ENCODE results near the gene PRPF4.

PRPF4 gene

GRCh38 chr9:113250807-113251206 is 24.7 kb upstream of the PRPF4 start:
- Mint-ChIP-seq H3K4me3 (no peak overlapping the region), H3K9me3 (peaks cover 3% of the 10 kb centered on the region), H3K27ac (no peak overlapping the region), H3K4me1 (no peaks in the 10 kb centered on the region), H3K27me3 (no peaks in the 10 kb centered on the region), H3K36me3 (no peaks in the 10 kb centered on the region)
- no peak for DNase-seq
- CTCF ChIA-PET = no interaction called here

GRCh38 chr9:113254991-113255390 is 20.5 kb upstream of the PRPF4 start:
- CTCF ChIA-PET = no interaction called here
- no peaks in the 10 kb centered on the region for H3K4me1 Mint-ChIP-seq

GRCh38 chr9:113255438-113255837 is 20.0 kb upstream of the PRPF4 start:
- Mint-ChIP-seq H3K4me1 (no peaks in the 10 kb centered on the region), H3K27me3 (no peaks in the 10 kb centered on the region), H3K4me3 (no peak overlapping the region), H3K27ac (no peak overlapping the region), H3K36me3 (peaks cover 17% of the 10 kb centered on the region), H3K9me3 (peaks cover 3% of the 10 kb centered on the region)
- no peak for DNase-seq
- CTCF ChIA-PET = no interaction called here

More at GRCh38 chr9:113254991-113255390, 20.5 kb upstream of the PRPF4 start:
- no peak for DNase-seq
- H3K9me3 Mint-ChIP-seq = peaks cover 3% of the 10 kb centered on the region
- H3K27me3 Mint-ChIP-seq = no peaks in the 10 kb centered on the region
- no peak overlapping the region for H3K27ac Mint-ChIP-seq
- no peak overlapping the region for H3K4me3 Mint-ChIP-seq
- H3K36me3 Mint-ChIP-seq = peaks cover 13% of the 10 kb centered on the region

GRCh38 chr9:113257863-113258262 is 17.6 kb upstream of the PRPF4 start:
- Mint-ChIP-seq H3K36me3 (peaks cover 25% of the 10 kb centered on the region), H3K4me1 (no peaks in the 10 kb centered on the region), H3K27ac (no peak overlapping the region), H3K4me3 (no peak overlapping the region), H3K9me3 (no peaks in the 10 kb centered on the region), H3K27me3 (no peaks in the 10 kb centered on the region)
- CTCF ChIA-PET = no interaction called here
- DNase-seq = no peak

GRCh38 chr9:113258282-113258681 is 17.2 kb upstream of the PRPF4 start:
- H3K4me3 Mint-ChIP-seq = no peak overlapping the region
- no peaks in the 10 kb centered on the region for H3K9me3 Mint-ChIP-seq
- DNase-seq = no peak
- no peak overlapping the region for H3K27ac Mint-ChIP-seq
- H3K36me3 Mint-ChIP-seq = peaks cover 25% of the 10 kb centered on the region
- no peaks in the 10 kb centered on the region for H3K27me3 Mint-ChIP-seq
- no peaks in the 10 kb centered on the region for H3K4me1 Mint-ChIP-seq
- CTCF ChIA-PET = no interaction called here

- Mint-ChIP-seq H3K36me3 (peaks cover 29% of the 10 kb centered on the region), H3K4me3 (no peak overlapping the region), H3K27me3 (no peaks in the 10 kb centered on the region), H3K4me1 (no peaks in the 10 kb centered on the region), H3K27ac (no peak overlapping the region), H3K9me3 (no peaks in the 10 kb centered on the region)
- CTCF ChIA-PET = interaction anchor here (1.1 kb wide), 1 partner anchor 11 kb away, joined by 3 read pairs; no protein-coding TSS in a partner anchor
- no peak for DNase-seq
Measured at GRCh38 chr9:113261917-113262671, 13.4 kb upstream of the PRPF4 start.

GRCh38 chr9:113266174-113266573 is 9.3 kb upstream of the PRPF4 start:
- no peaks in the 10 kb centered on the region for H3K27me3 Mint-ChIP-seq
- no peak overlapping the region for H3K27ac Mint-ChIP-seq
- H3K4me1 Mint-ChIP-seq = no peaks in the 10 kb centered on the region
- CTCF ChIA-PET = interaction anchor here (0.7 kb wide), 1 partner anchor 9 kb away, joined by 3 read pairs; the partner anchor contains the start of genes CDC26 and PRPF4
- H3K4me3 Mint-ChIP-seq = no peak overlapping the region
- H3K9me3 Mint-ChIP-seq = no peaks in the 10 kb centered on the region
- DNase-seq = no peak
- peaks cover 29% of the 10 kb centered on the region for H3K36me3 Mint-ChIP-seq

- Mint-ChIP-seq H3K4me3 (no peak overlapping the region), H3K27me3 (no peaks in the 10 kb centered on the region), H3K9me3 (no peaks in the 10 kb centered on the region), H3K4me1 (no peaks in the 10 kb centered on the region), H3K36me3 (peaks cover 34% of the 10 kb centered on the region), H3K27ac (no peak overlapping the region)
- CTCF ChIA-PET = interaction anchor here (0.6 kb wide), 1 partner anchor 8 kb away, joined by 3 read pairs; no protein-coding TSS in a partner anchor
- no peak for DNase-seq
Measured at GRCh38 chr9:113267911-113268566, 7.4 kb upstream of the PRPF4 start.

- CTCF ChIA-PET = interaction anchor here (1.7 kb wide), 1 partner anchor 386 kb away, joined by 7 read pairs; no protein-coding TSS in a partner anchor
- Mint-ChIP-seq H3K36me3 (peaks cover 39% of the 10 kb centered on the region), H3K9me3 (no peaks in the 10 kb centered on the region), H3K27ac (no peak overlapping the region), H3K4me3 (no peak overlapping the region), H3K4me1 (peaks cover 9% of the 10 kb centered on the region), H3K27me3 (no peaks in the 10 kb centered on the region)
- no peak for DNase-seq
Measured at GRCh38 chr9:113269355-113269754, 6.1 kb upstream of the PRPF4 start.

GRCh38 chr9:113269871-113270270 is 5.6 kb upstream of the PRPF4 start:
- CTCF ChIA-PET = interaction anchor here (0.6 to 1.7 kb wide), 2 partner anchors 16 to 386 kb away, joined by 3 to 7 read pairs; no protein-coding TSS in a partner anchor
- no peak for DNase-seq
- Mint-ChIP-seq H3K4me1 (peaks cover 9% of the 10 kb centered on the region), H3K9me3 (no peaks in the 10 kb centered on the region), H3K4me3 (no peak overlapping the region), H3K36me3 (peaks cover 39% of the 10 kb centered on the region), H3K27ac (no peak overlapping the region), H3K27me3 (no peaks in the 10 kb centered on the region)

GRCh38 chr9:113274474-113275156 is 843 bp upstream of the PRPF4 start:
- Mint-ChIP-seq H3K4me3 (no peak overlapping the region), H3K9me3 (no peaks in the 10 kb centered on the region), H3K36me3 (peaks cover 38% of the 10 kb centered on the region), H3K27me3 (no peaks in the 10 kb centered on the region), H3K27ac (no peak overlapping the region), H3K4me1 (peaks cover 18% of the 10 kb centered on the region)
- CTCF ChIA-PET = interaction anchor here (0.7 to 4.8 kb wide), 28 partner anchors 8 to 382 kb away, joined by 3 to 66 read pairs (median 5); partner anchors contain the start of genes ALAD, FKBP15, POLE3 and SLC31A1
- peak; percentile 29 for DNase-seq

GRCh38 chr9:113278840-113279239 is 3.4 kb downstream of the PRPF4 start:
- peaks cover 25% of the 10 kb centered on the region for H3K4me1 Mint-ChIP-seq
- H3K4me3 Mint-ChIP-seq = no peak overlapping the region
- no peaks in the 10 kb centered on the region for H3K27me3 Mint-ChIP-seq
- CTCF ChIA-PET = no interaction called here
- no peaks in the 10 kb centered on the region for H3K9me3 Mint-ChIP-seq
- H3K27ac Mint-ChIP-seq = no peak overlapping the region
- H3K36me3 Mint-ChIP-seq = peaks cover 45% of the 10 kb centered on the region
- no peak for DNase-seq

- CTCF ChIA-PET = no interaction called here
- no peak for DNase-seq
- peaks cover 57% of the 10 kb centered on the region for H3K36me3 Mint-ChIP-seq
- no peak overlapping the region for H3K27ac Mint-ChIP-seq
- H3K4me1 Mint-ChIP-seq = peaks cover 20% of the 10 kb centered on the region
- H3K9me3 Mint-ChIP-seq = no peaks in the 10 kb centered on the region
- H3K27me3 Mint-ChIP-seq = no peaks in the 10 kb centered on the region
- H3K4me3 Mint-ChIP-seq = no peak overlapping the region
Measured at GRCh38 chr9:113281356-113281755, 5.9 kb downstream of the PRPF4 start.

GRCh38 chr9:113289091-113289490 is 13.6 kb downstream of the PRPF4 start:
- Mint-ChIP-seq H3K27ac (no peak overlapping the region), H3K27me3 (no peaks in the 10 kb centered on the region), H3K36me3 (peaks cover 58% of the 10 kb centered on the region), H3K4me3 (no peak overlapping the region), H3K9me3 (no peaks in the 10 kb centered on the region), H3K4me1 (no peaks in the 10 kb centered on the region)
- CTCF ChIA-PET = no interaction called here
- no peak for DNase-seq
